GM18951 (cell line): ENCODE results near the gene BHLHA15.

Experiments used
- POLR2A ChIP-seq: IDR thresholded peaks from 4 replicates; pipeline ENCODE4 v1.6.1; 2011; ENCODE audit warnings: mild to moderate bottlenecking; ENCODE audit not compliant: insufficient read length, insufficient read depth; ENCODE audit errors: extremely low read depth
- in situ Hi-C: fragments of 300-500 bp; cut with MboI; formaldehyde crosslinking; loops from one replicate; pipeline ENCODE4 v1.12.0; 2022; ENCODE audit warnings: low sequenced_read_pairs, mixed read lengths, inconsistent platforms; ENCODE audit not compliant: unreplicated experiment

BHLHA15 gene

GRCh38 chr7:98257701-98258100 lies 46.5 kb downstream of the BHLHA15 start:
- no peak for TF ChIP-seq POLR2A
- in situ Hi-C loops = no loop called here
